ENCODE data around the gene RNF11.

RNF11 gene, protein sequence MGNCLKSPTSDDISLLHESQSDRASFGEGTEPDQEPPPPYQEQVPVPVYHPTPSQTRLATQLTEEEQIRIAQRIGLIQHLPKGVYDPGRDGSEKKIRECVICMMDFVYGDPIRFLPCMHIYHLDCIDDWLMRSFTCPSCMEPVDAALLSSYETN

DNA sequence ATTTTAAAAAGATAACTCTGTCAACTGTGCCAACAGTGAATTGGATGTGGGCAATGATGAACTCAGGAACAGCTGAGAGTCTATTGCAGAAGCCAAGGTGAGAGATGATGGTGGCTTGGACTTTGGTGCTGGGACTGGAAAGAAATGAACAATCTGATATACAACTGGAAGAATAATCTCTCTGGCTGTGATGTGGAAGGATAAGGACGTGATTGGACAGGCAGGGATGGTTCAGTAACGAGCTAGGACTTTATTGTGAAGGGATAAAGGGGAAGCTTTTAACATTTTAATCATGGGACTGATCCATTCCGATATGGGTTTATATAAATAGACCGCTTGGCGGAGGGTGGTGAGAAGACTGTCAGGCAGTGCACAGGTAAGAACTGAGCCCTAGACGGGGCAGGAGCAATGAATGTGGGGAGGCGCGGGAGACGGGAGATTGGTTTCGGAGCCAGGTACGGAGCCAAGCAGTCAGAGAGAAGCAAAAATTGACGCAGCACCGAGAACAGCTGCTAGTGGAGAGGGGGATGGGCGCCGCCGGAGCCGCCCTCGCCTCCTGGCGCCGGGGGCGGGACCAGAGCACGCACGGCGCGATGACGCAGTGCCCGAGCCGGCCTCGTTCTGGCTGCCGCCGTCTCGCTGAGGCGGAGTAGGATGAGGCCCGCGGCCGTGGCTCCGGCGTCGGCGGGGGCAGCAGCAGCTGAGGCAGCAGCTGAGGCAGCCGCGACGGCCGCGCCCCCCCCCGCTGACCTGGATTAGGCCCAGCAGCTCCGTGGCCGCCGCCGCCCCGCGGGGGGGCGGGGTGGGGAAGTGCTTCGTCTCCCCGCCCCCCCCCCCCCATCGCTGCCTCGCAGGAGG lies at the start of gene RNF11:
Gene RNF11, plus strand, starts transcription at position 601 of the 858 bp plus-strand sequence. CDS start 484 bp downstream, outside the sequence.
- Mint-ChIP-seq H3K27ac (peak within 1 kb of the TSS; percentile 84), H3K36me3 (no peaks in the 10 kb centered on the region), H3K27me3 (no peaks in the 10 kb centered on the region), H3K4me1 (ENCODE audit: low read depth) (peaks cover 37% of the 10 kb centered on the region), H3K9me3 (ENCODE audit: low read depth) (no peaks in the 10 kb centered on the region), H3K4me3 (peak within 1 kb of the TSS; percentile 96)

DNA sequence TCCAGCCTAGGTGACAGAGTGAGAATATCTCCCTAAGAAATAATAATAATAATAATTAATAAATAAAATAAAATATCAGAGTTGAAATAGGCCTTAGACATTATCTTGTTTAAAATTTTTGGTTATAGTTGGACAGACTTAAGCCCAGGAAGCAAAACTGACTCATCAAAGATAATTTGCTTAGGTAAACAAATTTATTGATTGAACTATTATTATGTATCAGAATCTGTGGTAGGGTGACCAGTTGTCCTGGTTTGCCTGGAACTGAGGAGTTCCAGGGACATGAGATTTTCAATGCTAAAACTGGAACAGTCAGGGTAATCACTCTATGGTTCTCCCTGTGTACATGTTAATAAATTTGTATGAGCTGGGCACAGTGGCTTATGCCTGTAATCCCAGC lies 47.8 kb upstream of the RNF11 start:
- no peak overlapping the region for H3K4me3 Mint-ChIP-seq
- no peaks in the 10 kb centered on the region for H3K9me3 Mint-ChIP-seq (ENCODE audit: low read depth)
- peaks cover 2% of the 10 kb centered on the region for H3K27me3 Mint-ChIP-seq
- H3K36me3 Mint-ChIP-seq: no peaks in the 10 kb centered on the region
- H3K4me1 Mint-ChIP-seq (ENCODE audit: low read depth): no peaks in the 10 kb centered on the region
- H3K27ac Mint-ChIP-seq: no peak overlapping the region

DNA sequence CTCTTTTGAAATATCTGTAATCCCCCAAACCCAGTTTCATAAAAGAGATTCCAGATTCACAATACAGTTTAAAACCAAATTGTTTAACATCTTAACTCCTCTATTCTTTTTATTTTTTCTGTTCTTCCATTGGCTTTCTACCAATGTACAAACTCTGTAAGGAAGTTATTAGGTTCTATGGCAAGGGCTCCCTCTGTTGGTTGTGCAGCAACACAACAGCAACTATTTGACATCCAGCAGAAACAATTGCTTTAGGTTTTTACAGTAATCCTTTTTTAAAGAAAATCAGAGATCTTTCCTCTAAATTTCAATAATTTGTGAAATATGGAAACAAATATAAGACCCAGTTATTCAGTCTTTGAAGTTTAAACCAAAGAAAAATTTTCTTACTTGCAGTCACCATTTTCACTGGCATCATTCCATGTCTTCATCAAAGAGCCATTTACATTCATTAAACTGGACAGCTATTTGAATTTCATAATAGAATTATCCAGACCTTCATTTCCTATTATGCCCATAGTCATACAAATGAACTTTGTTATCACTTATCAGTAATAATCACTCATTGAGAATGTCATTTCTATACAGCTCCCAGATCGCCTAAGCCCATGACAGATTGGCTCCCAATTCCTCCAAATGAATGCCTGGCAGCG lies 46.5 kb upstream of the RNF11 start:
- Mint-ChIP-seq H3K9me3 (ENCODE audit: low read depth) (no peaks in the 10 kb centered on the region), H3K4me3 (no peak overlapping the region), H3K27ac (no peak overlapping the region), H3K4me1 (ENCODE audit: low read depth) (no peaks in the 10 kb centered on the region), H3K27me3 (no peaks in the 10 kb centered on the region), H3K36me3 (no peaks in the 10 kb centered on the region)

DNA sequence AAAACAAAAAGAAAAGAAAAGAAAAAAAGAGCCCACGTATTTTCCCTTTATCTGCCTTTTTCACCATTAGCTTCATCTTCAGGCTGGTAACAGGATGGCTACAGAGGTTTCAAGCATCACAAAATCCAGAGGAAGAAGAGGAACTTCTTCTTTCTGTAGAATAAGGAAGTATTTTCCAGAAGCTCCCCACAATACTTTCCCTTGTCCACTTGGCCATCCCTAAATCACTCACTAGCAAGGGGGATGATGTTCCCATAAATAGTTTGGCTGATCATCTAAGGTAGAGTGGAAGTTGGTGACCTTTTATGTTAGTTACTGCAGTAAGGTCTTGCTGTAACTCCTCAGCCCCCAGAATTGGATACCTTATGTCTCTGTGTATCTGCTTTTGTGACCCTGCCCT lies 45.1 kb upstream of the RNF11 start:
- Mint-ChIP-seq H3K36me3 (no peaks in the 10 kb centered on the region), H3K27ac (no peak overlapping the region), H3K4me1 (ENCODE audit: low read depth) (no peaks in the 10 kb centered on the region)

DNA sequence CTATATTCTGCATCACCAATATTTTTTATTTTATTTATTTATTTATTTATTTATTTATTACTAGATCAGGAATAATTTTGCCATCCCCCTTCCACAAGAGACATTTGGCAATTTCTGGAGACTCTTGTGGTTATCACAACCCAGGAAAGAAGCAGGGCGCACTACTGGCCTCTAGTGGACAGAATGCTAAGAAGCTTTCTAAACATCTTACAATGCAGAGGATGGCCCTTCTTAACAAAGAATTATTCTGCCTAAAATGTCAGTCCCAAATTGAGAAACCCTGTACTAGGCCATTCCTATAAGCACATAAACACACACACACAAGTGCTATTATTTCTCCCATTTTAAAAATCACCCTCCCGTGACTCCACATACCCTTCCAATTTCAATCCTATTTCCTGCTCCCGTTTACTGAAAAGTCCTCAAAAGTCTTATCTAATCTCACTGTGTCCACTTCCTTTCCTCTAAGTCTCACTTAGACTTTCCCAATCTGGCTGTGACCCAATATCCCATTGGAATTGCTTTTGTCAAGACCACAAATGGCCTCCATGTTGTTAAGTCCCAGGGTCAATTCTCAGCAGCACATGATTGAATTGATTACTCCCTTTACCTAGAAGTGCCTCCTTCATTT lies 43.7 kb upstream of the RNF11 start:
- no peak overlapping the region for H3K27ac Mint-ChIP-seq
- H3K4me3 Mint-ChIP-seq: no peak overlapping the region
- no peaks in the 10 kb centered on the region for H3K4me1 Mint-ChIP-seq (ENCODE audit: low read depth)
- no peaks in the 10 kb centered on the region for H3K36me3 Mint-ChIP-seq
- no peaks in the 10 kb centered on the region for H3K9me3 Mint-ChIP-seq (ENCODE audit: low read depth)
- H3K27me3 Mint-ChIP-seq: peaks cover 2% of the 10 kb centered on the region

More for the DNA sequence above, 45.1 kb upstream of the RNF11 start:
- H3K9me3 Mint-ChIP-seq (ENCODE audit: low read depth): no peaks in the 10 kb centered on the region
- peaks cover under 1% of the 10 kb centered on the region for H3K27me3 Mint-ChIP-seq
- no peak overlapping the region for H3K4me3 Mint-ChIP-seq

DNA sequence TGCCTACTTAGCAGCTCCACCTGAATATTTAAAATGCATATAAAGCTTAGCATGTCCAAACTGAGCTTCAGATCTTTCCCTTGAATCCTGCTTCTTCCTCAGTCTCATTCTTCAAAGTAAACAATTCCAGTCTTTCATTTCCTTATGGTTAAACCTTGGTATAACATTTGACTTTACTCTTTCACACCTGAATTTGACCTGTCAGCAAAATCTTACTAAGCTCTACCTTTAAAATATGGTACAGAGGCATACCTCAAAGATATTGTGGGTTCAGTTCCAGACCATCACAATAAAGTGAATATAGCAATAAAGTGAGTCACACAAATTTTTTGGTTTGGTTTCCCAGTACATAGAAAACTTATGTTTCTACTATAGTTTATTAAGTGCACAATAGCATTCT lies 42.5 kb upstream of the RNF11 start:
- H3K27me3 Mint-ChIP-seq: peaks cover 2% of the 10 kb centered on the region
- H3K36me3 Mint-ChIP-seq: no peaks in the 10 kb centered on the region
- H3K4me1 Mint-ChIP-seq (ENCODE audit: low read depth): no peaks in the 10 kb centered on the region
- no peak overlapping the region for H3K27ac Mint-ChIP-seq
- no peaks in the 10 kb centered on the region for H3K9me3 Mint-ChIP-seq (ENCODE audit: low read depth)
- no peak overlapping the region for H3K4me3 Mint-ChIP-seq

DNA sequence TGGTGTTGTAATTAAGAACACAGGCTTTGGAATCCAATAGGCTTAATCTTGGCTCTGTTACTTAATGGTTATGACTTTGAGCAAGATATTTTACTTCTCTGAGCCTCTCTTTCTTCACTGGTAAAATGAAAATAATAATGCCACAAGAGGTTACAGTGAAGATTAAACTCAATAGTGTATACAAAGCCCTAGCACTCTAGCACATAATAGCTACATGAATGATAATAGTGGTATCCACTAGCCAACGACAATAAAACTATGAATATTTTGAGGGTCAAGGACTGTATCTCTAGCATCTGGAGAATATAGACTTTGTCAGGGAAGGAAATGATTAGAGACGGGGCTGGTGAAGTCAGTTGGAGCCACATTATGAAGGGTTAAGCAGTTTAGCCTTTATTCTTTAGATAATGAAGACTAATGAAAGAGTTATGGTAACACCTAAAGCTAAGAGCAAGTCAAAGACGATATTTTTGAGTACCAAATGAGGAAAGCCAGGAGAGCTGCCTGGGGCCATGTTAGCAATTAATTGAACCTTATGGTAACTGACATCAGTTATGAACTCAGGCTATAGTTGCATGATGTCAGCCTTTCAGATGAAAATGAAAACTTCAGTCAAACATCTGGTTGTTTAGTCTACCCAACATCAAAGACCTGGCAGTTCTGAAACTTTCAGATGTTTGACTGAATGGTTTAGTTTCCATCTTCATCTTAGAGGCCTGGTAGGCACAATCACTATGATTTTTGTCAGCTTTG lies 32.8 kb upstream of the RNF11 start:
- no peaks in the 10 kb centered on the region for H3K36me3 Mint-ChIP-seq
- no peak overlapping the region for H3K4me3 Mint-ChIP-seq
- no peaks in the 10 kb centered on the region for H3K27me3 Mint-ChIP-seq
- H3K4me1 Mint-ChIP-seq (ENCODE audit: low read depth): no peaks in the 10 kb centered on the region
- no peaks in the 10 kb centered on the region for H3K9me3 Mint-ChIP-seq (ENCODE audit: low read depth)
- no peak overlapping the region for H3K27ac Mint-ChIP-seq

DNA sequence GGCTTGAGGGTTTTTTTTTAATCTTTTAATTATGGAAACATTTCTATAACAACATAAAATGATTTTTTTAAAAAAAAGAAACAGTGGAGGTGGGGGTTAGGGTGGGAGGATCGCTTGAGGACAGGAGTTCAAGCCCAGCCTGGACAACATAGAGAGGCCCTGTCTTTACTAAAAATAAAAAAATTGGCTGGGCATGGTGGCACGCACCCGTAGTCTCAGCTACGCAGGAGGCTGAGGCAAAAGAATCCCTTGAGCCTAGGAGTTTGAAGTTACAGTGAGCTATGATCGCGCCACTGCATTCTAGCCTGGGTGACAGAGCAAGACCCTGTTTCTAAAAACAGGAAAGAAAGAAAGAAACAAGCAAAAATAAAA lies 32.2 kb upstream of the RNF11 start:
- Mint-ChIP-seq H3K27ac (no peak overlapping the region), H3K4me1 (ENCODE audit: low read depth) (no peaks in the 10 kb centered on the region), H3K27me3 (no peaks in the 10 kb centered on the region), H3K36me3 (no peaks in the 10 kb centered on the region), H3K9me3 (ENCODE audit: low read depth) (no peaks in the 10 kb centered on the region), H3K4me3 (no peak overlapping the region)

DNA sequence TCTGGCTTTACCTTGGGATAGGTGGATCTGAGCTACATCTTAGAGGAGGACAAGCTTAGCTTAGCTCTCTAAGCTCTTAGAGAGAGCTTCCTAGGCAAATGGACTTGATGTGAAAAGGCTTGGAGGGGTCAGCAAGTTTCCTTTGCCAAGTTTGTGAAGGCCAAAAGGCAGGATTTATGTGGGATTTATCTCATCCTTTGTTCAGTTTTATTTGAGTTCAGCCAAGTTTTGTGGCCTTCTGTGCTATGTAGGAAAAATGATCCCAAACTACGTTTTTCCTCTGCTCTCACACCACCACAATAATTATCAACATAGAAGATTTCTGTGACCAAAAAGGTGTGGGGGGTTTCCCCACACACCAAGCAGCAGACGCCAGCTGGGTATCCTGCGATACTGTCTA lies 26.0 kb upstream of the RNF11 start:
- no peaks in the 10 kb centered on the region for H3K9me3 Mint-ChIP-seq (ENCODE audit: low read depth)
- H3K4me3 Mint-ChIP-seq: no peak overlapping the region
- H3K27ac Mint-ChIP-seq: no peak overlapping the region
- H3K27me3 Mint-ChIP-seq: no peaks in the 10 kb centered on the region
- H3K36me3 Mint-ChIP-seq: no peaks in the 10 kb centered on the region
- H3K4me1 Mint-ChIP-seq (ENCODE audit: low read depth): peaks cover 8% of the 10 kb centered on the region

DNA sequence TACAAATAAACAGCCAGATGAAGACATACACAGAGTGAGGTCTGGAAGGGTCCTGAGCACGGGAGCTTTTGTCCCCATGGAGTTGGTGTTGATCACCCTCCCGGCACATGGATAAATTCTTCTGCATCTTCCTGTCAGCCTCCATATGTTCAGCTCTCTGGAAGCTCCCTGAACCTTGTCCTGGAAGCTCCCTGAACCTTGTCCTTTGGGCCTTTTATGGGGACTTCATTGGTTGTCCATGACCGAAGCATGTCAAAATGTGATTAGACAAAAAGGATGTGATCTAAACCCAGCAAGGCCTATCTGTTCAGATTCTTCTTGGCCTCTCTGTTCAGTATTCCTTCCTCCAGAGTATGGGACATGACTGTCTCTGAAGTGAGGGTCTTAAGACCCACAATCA lies 25.4 kb upstream of the RNF11 start:
- no peaks in the 10 kb centered on the region for H3K9me3 Mint-ChIP-seq (ENCODE audit: low read depth)
- no peak overlapping the region for H3K27ac Mint-ChIP-seq
- peaks cover 15% of the 10 kb centered on the region for H3K4me1 Mint-ChIP-seq (ENCODE audit: low read depth)
- H3K27me3 Mint-ChIP-seq: no peaks in the 10 kb centered on the region
- no peak overlapping the region for H3K4me3 Mint-ChIP-seq
- H3K36me3 Mint-ChIP-seq: no peaks in the 10 kb centered on the region

DNA sequence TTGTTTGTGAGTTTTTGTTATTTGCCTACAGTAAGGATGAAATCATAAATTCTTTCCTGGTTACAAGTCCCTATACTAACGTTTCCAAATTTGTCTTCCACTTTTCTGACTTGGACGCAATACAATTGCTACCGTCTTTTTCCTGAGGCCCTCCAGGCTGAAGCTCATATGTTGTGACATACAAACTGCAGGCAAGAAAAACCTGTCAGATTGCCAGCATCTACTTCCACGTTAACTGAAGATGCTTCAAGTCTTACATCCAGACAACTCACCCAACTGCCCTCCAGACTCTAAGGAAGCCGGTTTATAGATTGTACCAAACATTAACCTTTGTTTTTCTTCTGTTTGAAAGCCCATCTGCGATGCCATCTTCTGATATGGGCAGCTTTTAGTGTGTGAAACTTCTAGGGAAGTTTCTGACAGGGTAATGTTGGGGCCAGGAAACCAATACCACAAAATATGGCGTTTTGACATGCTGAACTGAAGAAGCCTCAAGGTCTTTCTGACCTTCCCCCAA lies 21.4 kb upstream of the RNF11 start:
- H3K4me1 Mint-ChIP-seq (ENCODE audit: low read depth): peaks cover 16% of the 10 kb centered on the region

DNA sequence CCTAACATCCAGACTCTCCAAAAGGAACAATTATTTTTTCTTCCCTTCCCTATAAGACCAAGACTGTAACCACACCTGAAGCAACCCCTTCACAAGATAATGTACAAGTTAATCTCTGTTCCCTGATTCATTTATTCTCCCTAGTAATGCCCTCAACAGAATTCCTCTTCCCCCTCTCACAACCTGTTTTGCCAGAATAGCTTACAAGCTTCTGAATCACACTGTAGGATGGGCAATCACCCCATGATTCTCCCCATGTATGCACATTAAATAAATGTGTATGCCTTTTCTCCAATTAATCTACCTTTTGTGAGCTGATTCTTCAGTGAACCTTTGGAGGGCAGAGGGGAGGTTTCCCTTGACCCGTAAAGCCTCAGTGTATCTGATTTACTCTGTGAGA lies 20.9 kb upstream of the RNF11 start:
- Mint-ChIP-seq H3K9me3 (ENCODE audit: low read depth) (no peaks in the 10 kb centered on the region), H3K4me3 (peak overlapping the region; percentile 3), H3K4me1 (ENCODE audit: low read depth) (peaks cover 16% of the 10 kb centered on the region), H3K27me3 (no peaks in the 10 kb centered on the region), H3K27ac (no peak overlapping the region), H3K36me3 (no peaks in the 10 kb centered on the region)

More for the DNA sequence above, 21.4 kb upstream of the RNF11 start:
- Mint-ChIP-seq H3K36me3 (no peaks in the 10 kb centered on the region), H3K4me3 (peak overlapping the region; percentile 3), H3K27me3 (no peaks in the 10 kb centered on the region), H3K9me3 (ENCODE audit: low read depth) (no peaks in the 10 kb centered on the region), H3K27ac (peak overlapping the region; percentile 41)

DNA sequence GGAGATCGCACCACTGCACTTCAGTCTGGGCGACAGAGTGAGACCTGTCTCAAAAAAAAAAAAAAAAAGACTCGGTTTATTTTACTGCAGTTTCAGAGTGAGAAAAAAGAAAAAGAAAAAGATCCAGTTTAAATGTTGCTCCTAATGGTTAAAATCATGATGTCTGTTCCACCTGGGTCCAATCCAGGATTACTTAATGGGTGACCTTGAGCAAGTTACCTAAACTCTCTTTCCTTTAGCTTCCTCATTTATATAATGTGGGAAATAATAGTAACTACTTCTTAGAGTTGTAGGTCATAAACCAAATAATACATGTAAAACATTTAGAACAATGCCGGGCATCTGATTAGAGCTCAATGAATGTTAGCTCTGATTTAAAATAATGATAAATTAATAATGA lies 19.4 kb upstream of the RNF11 start:
- Mint-ChIP-seq H3K9me3 (ENCODE audit: low read depth) (no peaks in the 10 kb centered on the region), H3K27me3 (no peaks in the 10 kb centered on the region), H3K4me1 (ENCODE audit: low read depth) (peaks cover 17% of the 10 kb centered on the region), H3K27ac (no peak overlapping the region), H3K4me3 (no peak overlapping the region), H3K36me3 (no peaks in the 10 kb centered on the region)

DNA sequence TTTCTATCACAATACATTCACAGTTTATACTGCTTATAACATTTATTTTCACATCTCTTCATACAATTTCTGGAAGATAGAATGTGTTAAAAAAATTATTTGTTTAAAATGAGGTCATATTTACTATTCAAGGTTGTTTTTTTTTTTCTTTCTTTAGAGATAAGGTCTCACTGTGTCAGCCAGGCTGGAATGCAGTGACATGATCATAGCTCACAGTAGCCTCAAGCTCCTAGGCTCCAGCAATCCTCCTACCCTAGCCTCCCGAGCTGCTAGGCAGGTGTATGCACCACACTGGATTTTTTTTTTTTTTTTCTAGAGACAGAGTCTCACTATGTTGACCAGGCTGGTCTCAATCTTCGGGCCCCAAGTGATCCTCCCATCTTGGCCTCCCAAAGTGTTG lies 19.0 kb upstream of the RNF11 start:
- Mint-ChIP-seq H3K36me3 (no peaks in the 10 kb centered on the region), H3K4me1 (ENCODE audit: low read depth) (peaks cover 17% of the 10 kb centered on the region), H3K4me3 (no peak overlapping the region), H3K27ac (no peak overlapping the region), H3K9me3 (ENCODE audit: low read depth) (no peaks in the 10 kb centered on the region), H3K27me3 (no peaks in the 10 kb centered on the region)
